Endothelial cell of hepatic sinusoid (primary cell): ENCODE data around the gene IGSF1.

Experiments
- in situ Hi-C: cut with HindIII; loops from 2 replicates; pipeline ENCODE4 v1.10.0; 2017; ENCODE audit warnings: low sequenced_read_pairs

Gene IGSF1

GRCh38 chrX:131288738-131289511, at the start of gene IGSF1:
Gene IGSF1 (minus strand): TSS chrX:131289306. CDS start chrX:131286674, 2,632 bp downstream.
- in situ Hi-C loops = no loop called here

GRCh38 chrX:131332331-131332730, 43.2 kb upstream of the IGSF1 start:
- in situ Hi-C loops = no loop called here

GRCh38 chrX:131331152-131331551, 42.0 kb upstream of the IGSF1 start:
- in situ Hi-C loops = no loop called here

- in situ Hi-C loops = no loop called here
Observed at GRCh38 chrX:131330735-131331134, 41.6 kb upstream of the IGSF1 start.

GRCh38 chrX:131322651-131323050, 33.5 kb upstream of the IGSF1 start:
- in situ Hi-C loops = no loop called here

DNA sequence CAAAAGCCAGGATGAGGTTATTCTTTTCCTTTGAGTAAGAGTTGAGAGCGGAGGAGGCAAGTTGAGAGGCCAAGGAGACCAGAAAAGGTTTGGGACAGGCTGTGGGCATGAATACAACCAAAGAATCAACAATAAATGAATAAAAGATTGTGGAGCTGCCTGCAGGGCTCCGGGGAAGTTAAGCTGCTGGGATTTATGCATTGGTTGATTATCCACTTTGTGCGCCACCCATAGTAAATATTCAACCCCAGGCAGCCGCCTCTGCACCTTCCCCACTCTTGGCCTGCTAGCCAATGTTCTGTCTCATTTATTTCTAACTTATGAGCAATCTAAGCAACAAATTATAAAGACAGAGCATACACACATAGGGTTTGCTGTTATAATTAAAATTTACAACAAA, 28.2 kb upstream of the IGSF1 start:
- in situ Hi-C loops = no loop called here

DNA sequence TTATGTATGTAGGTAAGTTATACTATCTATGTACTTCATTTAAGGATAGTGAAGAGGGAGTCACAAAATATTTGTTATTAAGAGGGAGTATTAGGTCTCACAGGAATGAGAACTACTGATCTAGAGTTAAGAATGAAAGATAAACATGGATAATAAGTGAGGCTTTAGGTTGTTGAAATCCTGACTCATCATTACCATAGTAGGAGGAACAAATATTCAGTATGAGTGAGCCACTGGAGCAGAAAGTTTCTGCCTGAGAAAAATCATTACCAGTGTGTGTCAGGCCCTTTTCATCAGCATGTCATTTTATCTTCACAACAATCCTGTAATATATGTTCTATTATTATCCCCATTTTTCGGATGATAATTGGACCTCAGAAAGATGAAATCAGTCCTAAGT, 27.2 kb upstream of the IGSF1 start:
- in situ Hi-C loops = no loop called here

GRCh38 chrX:131308980-131309379, 19.9 kb upstream of the IGSF1 start:
- in situ Hi-C loops = no loop called here

- in situ Hi-C loops = no loop called here
Observed at GRCh38 chrX:131306601-131307000, 17.5 kb upstream of the IGSF1 start.

- in situ Hi-C loops = no loop called here
Observed at GRCh38 chrX:131305926-131306325, 16.8 kb upstream of the IGSF1 start.

- in situ Hi-C loops = no loop called here
Observed at GRCh38 chrX:131302701-131303100, 13.6 kb upstream of the IGSF1 start.

DNA sequence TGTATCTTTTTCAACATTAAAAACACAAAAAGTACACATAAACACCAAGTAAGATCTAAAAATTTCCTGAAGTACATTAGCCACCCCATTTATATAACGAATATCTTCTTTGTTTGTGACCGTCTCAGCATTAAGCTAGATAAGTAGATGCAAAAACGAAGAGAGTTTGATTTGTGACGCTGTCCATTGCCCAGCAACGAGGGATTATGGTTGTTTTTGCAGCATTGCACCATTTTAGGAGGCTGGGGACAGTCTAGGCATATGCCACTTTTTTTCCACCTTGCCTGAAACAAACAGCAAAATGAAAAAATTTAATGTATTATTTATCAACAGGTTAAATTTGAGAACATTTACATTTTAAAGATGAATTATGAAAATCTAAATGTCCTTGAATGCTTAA, 12.0 kb upstream of the IGSF1 start:
- in situ Hi-C loops = no loop called here

- in situ Hi-C loops = no loop called here
Observed at GRCh38 chrX:131298846-131299245, 9.7 kb upstream of the IGSF1 start.

GRCh38 chrX:131298036-131298435, 8.9 kb upstream of the IGSF1 start:
- in situ Hi-C loops = no loop called here

DNA sequence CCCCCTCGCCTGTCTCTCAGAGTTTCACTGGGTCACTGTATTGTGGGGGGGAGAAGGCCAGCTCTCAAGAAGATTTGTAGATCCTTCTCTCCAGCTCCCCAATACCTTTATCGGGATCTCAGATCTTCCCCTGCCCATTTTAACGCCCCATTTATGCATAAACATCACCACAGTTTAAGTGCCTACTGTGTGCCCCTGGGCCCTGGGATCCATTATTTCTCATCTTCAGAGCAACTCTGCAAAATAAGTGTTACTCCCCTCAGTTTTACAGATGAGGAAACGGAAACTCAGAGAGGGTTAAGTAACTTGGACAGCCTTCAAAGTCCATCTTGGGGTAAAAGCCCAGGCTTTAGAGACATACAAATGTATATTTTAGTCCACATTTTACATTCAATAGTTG, 421 bp upstream of the IGSF1 start:
- in situ Hi-C loops = no loop called here

- in situ Hi-C loops = no loop called here
Observed at GRCh38 chrX:131288188-131288587, 918 bp downstream of the IGSF1 start.

- in situ Hi-C loops = no loop called here
Observed at GRCh38 chrX:131287560-131288179, 1.4 kb downstream of the IGSF1 start.

DNA sequence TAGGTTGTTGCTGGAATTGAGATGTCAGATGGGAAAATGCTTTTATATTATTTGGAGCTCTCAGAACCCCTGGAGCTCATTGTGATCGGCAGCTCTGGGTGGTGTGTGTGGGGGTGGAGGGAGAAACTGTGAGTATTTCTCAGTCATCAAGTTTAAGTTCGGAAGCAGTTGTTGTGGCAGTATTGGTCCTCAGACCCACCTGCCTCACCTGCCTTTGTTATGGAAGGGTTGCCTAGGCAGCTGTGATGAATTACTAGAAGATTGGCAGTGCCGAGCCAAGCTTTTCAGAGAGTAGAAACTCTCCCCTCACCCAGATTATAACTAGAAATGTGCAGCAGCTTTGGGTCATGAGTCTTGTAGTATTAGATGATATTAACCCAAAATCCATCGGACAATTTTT, 9.5 kb downstream of the IGSF1 start:
- in situ Hi-C loops = no loop called here

- in situ Hi-C loops = no loop called here
Observed at GRCh38 chrX:131279197-131279596, 9.9 kb downstream of the IGSF1 start.

DNA sequence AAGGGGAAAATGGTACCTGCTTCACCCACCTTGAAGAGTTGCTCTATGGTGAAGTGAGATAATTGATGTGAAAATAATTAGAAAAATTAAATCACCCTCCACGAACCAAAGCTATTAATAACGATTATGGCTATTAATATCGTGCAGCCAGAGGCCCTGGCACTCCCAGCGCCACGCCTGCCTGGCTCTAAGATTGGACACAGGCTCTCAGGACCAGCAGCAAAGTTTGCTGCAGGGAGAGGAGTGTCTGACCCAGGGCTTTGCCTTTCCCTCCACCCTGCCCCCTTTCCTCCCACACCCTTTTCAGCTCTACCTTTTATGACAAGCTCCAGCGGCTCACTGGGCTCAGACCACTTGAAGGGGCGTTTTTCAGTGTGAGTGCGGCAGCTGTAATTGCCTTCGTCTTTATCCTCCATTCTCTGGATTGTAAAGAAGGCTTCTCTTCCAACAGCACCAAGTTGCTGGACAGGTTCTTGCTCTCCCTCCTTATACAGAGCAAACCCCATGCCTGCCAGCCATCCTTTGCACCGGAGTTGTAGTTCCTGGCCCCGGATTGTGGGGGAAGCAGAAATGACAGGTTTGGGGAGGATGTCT, 11.5 kb downstream of the IGSF1 start:
- in situ Hi-C loops = no loop called here

DNA sequence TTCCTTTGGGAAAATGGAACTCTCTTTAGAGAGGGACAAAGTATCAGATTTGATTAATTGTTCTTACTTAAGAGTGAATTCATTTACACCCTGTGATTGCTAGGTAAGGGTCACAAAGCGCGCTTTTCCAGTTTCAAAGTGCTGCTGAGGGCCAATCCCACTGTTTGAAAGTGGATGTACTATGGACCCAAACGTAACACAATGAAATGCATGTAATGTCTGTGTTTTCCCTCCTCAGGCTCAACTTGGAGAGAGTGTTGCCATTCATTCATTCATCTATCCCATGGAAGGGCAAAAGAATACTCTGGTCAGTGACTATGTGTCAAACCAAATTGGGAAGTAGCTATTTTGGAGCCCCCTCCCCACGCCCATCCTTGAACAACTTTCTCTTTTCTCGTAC, 16.1 kb downstream of the IGSF1 start:
- in situ Hi-C loops = no loop called here

DNA sequence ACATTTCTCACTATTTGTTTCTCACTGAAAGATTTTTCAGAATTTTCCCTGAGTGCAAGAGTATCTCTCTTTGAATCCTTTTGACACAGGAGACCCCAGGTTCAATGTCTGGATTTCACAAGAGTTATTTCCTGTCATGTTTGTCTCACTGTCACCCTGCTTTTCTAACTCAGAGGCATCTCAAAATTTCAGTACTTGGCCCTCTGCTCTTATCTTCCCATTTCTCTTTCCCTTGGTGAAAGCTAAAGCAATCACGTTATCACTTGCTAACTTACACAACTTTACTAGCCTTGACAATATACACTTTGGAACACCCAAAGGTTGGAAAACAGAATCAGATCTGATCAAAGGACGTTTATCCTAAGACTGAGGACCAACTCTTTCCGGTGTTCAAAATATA, 17.3 kb downstream of the IGSF1 start:
- in situ Hi-C loops = no loop called here
